Skeletal muscle tissue (tissue), 4 donors: Measurements from ENCODE around the gene SNAPC4. TPM values are rescaled to one million over a fixed set of nuclear protein-coding genes. Genes with fewer than 3 reads are reported as not detected.
"Not testable (repeated sequence)": the region's sequence is repeated elsewhere in the genome, so short reads cannot be mapped to it uniquely, and the experiment has no call there.

Source experiments
- H3K27ac ChIP-seq: one replicate; pipeline ENCODE4 v1.7.0; 2013; ENCODE audit warnings: mild to moderate bottlenecking, low read depth, low read length, inconsistent platforms
- H3K27me3 ChIP-seq, 3 donors: one replicate each; pipeline ENCODE4 v1.7.0; 2013; ENCODE audit warnings: low read length in 3 of 3; ENCODE audit not compliant: control insufficient read depth in 3 of 3, insufficient read depth in 3 of 3
- H3K36me3 ChIP-seq, 3 donors: one replicate each; pipeline ENCODE4 v1.7.0; 2013; ENCODE audit warnings: low read length in 3 of 3; ENCODE audit not compliant: control insufficient read depth in 3 of 3, insufficient read depth in 3 of 3
- H3K4me1 ChIP-seq, 3 donors: one replicate each; pipeline ENCODE4 v1.7.0; 2013; ENCODE audit warnings: low read length in 3 of 3, mild to moderate bottlenecking in 3 of 3; ENCODE audit not compliant: control insufficient read depth in 3 of 3, insufficient read depth in 3 of 3
- H3K4me3 ChIP-seq, 3 donors: one replicate each; pipeline ENCODE4 v1.7.0; 2013; ENCODE audit warnings: low read length in 3 of 3
- H3K9ac ChIP-seq, 3 donors: one replicate each; pipeline ENCODE4 v1.7.0; 2013; ENCODE audit warnings: low read length in 3 of 3, mild to moderate bottlenecking in 3 of 3, moderate library complexity in 2 of 3, low read depth in 1 of 3
- H3K9me3 ChIP-seq, 3 donors: one replicate each; pipeline ENCODE4 v1.7.0; 2013; ENCODE audit warnings: low read length in 3 of 3; ENCODE audit not compliant: control insufficient read depth in 3 of 3
- total RNA-seq: library from RNA; depleted of rRNA; stranded (reverse); fragments of >200 nt; gene quantifications from one replicate; pipeline ENCODE4 v1.2.3, GENCODE V29; 2014
- donor health status: Osteomylitis.

The SNAPC4 gene
- total RNA-seq, 1 donor from 2014 or later = 4.7 TPM

GRCh38 chr9:136411378-136411777 is 11.4 kb upstream of the SNAPC4 start:
- peaks cover 45 to 54% (median 47%) of the 10 kb centered on the region in 3 donors for H3K36me3 ChIP-seq

GRCh38 chr9:136410500-136411287 is 10.7 kb upstream of the SNAPC4 start, which contains the start of the genes ENTR1 and PMPCA:
Gene ENTR1, minus strand, starts transcription at chr9:136410614. Its CDS starts 217 bp downstream, at chr9:136410397.
Gene PMPCA, plus strand, starts transcription at chr9:136410658. Its CDS starts 11 bp downstream, at chr9:136410669.
- no peaks in the 10 kb centered on the region for H3K9me3 ChIP-seq
- peak within 1 kb of the TSS; percentile 77 for H3K27ac ChIP-seq
- no peaks in the 10 kb centered on the region for H3K27me3 ChIP-seq
- H3K4me1 ChIP-seq = peaks cover 18 to 32% (median 19%) of the 10 kb centered on the region in 3 donors
- H3K36me3 ChIP-seq = peaks cover 41 to 51% (median 42%) of the 10 kb centered on the region in 3 donors
- peak within 1 kb of the TSS; percentile 85 to 95 (median 94) for H3K9ac ChIP-seq
- peak within 1 kb of the TSS; percentile 82 to 91 (median 89) for H3K4me3 ChIP-seq

More at GRCh38 chr9:136411378-136411777, 11.4 kb upstream of the SNAPC4 start:
- no peaks in the 10 kb centered on the region for H3K27me3 ChIP-seq
- H3K4me3 ChIP-seq = peak overlapping the region; percentile 82 to 91 (median 89)
- H3K27ac ChIP-seq = peak overlapping the region; percentile 77
- H3K4me1 ChIP-seq = peaks cover 18 to 32% (median 19%) of the 10 kb centered on the region in 3 donors
- peak overlapping the region; percentile 85 to 95 (median 94) for H3K9ac ChIP-seq
- H3K9me3 ChIP-seq = no peaks in the 10 kb centered on the region

- H3K9me3 ChIP-seq = no peaks in the 10 kb centered on the region
- H3K9ac ChIP-seq = peak overlapping the region; percentile 76 to 88 (median 83)
- H3K27me3 ChIP-seq = no peaks in the 10 kb centered on the region
- H3K27ac ChIP-seq = peak overlapping the region; percentile 66
- peaks cover 44 to 53% (median 45%) of the 10 kb centered on the region in 3 donors for H3K36me3 ChIP-seq
- peak overlapping the region; percentile 78 to 82 (median 81) for H3K4me3 ChIP-seq
- peaks cover 18 to 32% (median 19%) of the 10 kb centered on the region in 3 donors for H3K4me1 ChIP-seq
These were observed 9.8 kb upstream of the SNAPC4 start for GRCh38 chr9:136409557-136410455.

- H3K4me1 ChIP-seq = peaks cover 18 to 29% (median 19%) of the 10 kb centered on the region in 3 donors
- H3K27ac ChIP-seq = no peak overlapping the region
- no peak overlapping the region for H3K9ac ChIP-seq
- H3K4me3 ChIP-seq = no peak overlapping the region
- peaks cover 33 to 49% (median 40%) of the 10 kb centered on the region in 3 donors for H3K36me3 ChIP-seq
- H3K9me3 ChIP-seq = no peaks in the 10 kb centered on the region
- no peaks in the 10 kb centered on the region for H3K27me3 ChIP-seq
These were observed 7.9 kb upstream of the SNAPC4 start for GRCh38 chr9:136407911-136408310.

- Histone ChIP-seq H3K36me3 (peaks cover 34 to 44% (median 39%) of the 10 kb centered on the region in 3 donors), H3K4me1 (peaks cover 18 to 27% (median 19%) of the 10 kb centered on the region in 3 donors)
- H3K27ac ChIP-seq, H3K4me3 ChIP-seq, H3K27me3 ChIP-seq, H3K9ac ChIP-seq, H3K9me3 ChIP-seq: not testable (repeated sequence)
These were observed 7.1 kb upstream of the SNAPC4 start for GRCh38 chr9:136407061-136407460.

GRCh38 chr9:136405904-136406303 is 5.9 kb upstream of the SNAPC4 start:
- H3K4me1 ChIP-seq = peaks cover 7 to 15% (median 8%) of the 10 kb centered on the region in 3 donors
- H3K9ac ChIP-seq, H3K27me3 ChIP-seq, H3K27ac ChIP-seq, H3K4me3 ChIP-seq, H3K9me3 ChIP-seq: not testable (repeated sequence)
- H3K36me3 ChIP-seq = peaks cover 35 to 46% (median 45%) of the 10 kb centered on the region in 3 donors

GRCh38 chr9:136405481-136405880 is 5.5 kb upstream of the SNAPC4 start:
- Histone ChIP-seq H3K4me1 (peaks cover 10 to 16% (median 12%) of the 10 kb centered on the region in 3 donors), H3K27me3 (no peaks in the 10 kb centered on the region), H3K27ac (no peak overlapping the region), H3K36me3 (peaks cover 35 to 46% (median 45%) of the 10 kb centered on the region in 3 donors), H3K9ac (no peak overlapping the region), H3K4me3 (no peak overlapping the region), H3K9me3 (no peaks in the 10 kb centered on the region)

- H3K27ac ChIP-seq = no peak overlapping the region
- no peak overlapping the region for H3K9ac ChIP-seq
- H3K9me3 ChIP-seq = no peaks in the 10 kb centered on the region
- H3K4me1 ChIP-seq = peaks cover 11 to 17% (median 13%) of the 10 kb centered on the region in 3 donors
- no peaks in the 10 kb centered on the region for H3K27me3 ChIP-seq
- no peak overlapping the region for H3K4me3 ChIP-seq
- H3K36me3 ChIP-seq = peaks cover 35 to 46% (median 45%) of the 10 kb centered on the region in 3 donors
These were observed 4.8 kb upstream of the SNAPC4 start for GRCh38 chr9:136404801-136405136.

- Histone ChIP-seq H3K4me1 (peaks cover 10 to 17% (median 12%) of the 10 kb centered on the region in 3 donors), H3K9ac (no peak overlapping the region), H3K36me3 (peaks cover 35 to 46% (median 45%) of the 10 kb centered on the region in 3 donors), H3K27ac (no peak overlapping the region), H3K9me3 (no peaks in the 10 kb centered on the region), H3K4me3 (no peak overlapping the region), H3K27me3 (no peaks in the 10 kb centered on the region)
These were observed 4.2 kb upstream of the SNAPC4 start for GRCh38 chr9:136403915-136404800.
